Measurements from ENCODE around the gene RYR3. TPM values are rescaled to one million over a fixed set of nuclear protein-coding genes. Genes with fewer than 3 reads are reported as not detected.

RYR3 gene
- total RNA-seq, 1 donor from 2014 or later, result 0.32 TPM

DNA sequence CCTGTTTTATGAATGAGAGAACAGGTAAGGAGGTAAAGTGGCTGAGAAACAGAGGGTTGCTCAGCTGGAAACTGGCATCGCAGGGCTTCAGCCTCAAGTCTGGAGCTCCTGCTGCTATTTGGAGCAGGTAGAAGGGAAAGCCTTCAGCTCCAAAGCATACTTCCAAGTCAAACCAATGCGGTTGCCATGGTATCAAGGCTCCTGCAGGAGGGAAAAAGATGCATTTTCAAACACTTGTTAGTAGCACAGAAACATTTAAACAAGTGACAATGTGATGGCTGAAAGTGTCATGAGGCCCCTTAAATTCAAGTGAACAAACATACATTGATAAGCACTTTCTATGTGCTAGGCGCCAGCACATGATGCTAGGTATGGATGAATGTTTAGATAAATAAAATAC is 60.4 kb downstream of the RYR3 start:
- Histone ChIP-seq H3K9me3 (no peaks in the 10 kb centered on the region), H3K27me3 (ENCODE audit: low read depth) (no peaks in the 10 kb centered on the region), H3K27ac (no peak overlapping the region), H3K4me1 (no peaks in the 10 kb centered on the region), H3K36me3 (no peaks in the 10 kb centered on the region), H3K4me3 (no peak overlapping the region)
- intact Hi-C loops (cut with DNase I), result no loop called here
- DNase-seq, result no peak
- ATAC-seq, result no peak
- no peak for TF ChIP-seq CTCF (IDR thresholded peaks at IDR 0.05)

DNA sequence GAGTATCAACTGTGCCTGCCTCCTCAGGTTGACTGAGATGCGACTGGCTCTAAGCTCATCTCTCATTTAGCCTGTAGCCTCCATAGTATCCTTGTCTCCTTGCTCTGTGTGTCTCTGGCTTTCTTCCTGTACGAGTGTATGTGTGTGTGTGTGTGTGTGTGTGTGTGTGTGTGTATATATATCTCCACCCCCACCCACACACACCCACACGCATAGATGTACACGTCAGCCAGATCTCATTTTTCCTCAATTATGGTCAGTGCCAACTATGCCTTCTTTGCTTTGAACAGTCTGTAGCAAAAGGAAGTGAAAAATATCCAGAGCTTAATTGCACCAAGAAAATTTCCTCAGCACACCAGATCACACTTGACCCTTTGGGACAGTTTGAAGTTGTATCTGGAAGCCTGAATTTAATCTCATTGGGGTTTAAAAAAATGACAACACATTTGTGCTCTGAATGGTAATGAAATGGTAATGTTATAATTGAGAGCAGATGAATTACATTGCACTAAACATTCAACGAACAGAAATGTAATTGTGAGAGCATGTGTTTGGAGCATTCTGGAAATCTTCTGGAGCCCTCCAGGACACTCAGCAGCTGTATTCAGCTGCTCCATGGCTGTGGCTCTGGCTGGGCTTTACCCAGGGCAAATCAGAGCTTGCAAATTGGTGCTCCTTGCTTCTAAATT is 63.6 kb downstream of the RYR3 start:
- no peaks in the 10 kb centered on the region for H3K4me1 ChIP-seq
- DNase-seq (no peak), ATAC-seq (peak in 1 of 2 donors; percentile 17)
- no peak overlapping the region for H3K27ac ChIP-seq
- no peak for TF ChIP-seq CTCF (IDR thresholded peaks at IDR 0.05)
- H3K36me3 ChIP-seq, result no peaks in the 10 kb centered on the region
- H3K27me3 ChIP-seq (ENCODE audit: low read depth), result no peaks in the 10 kb centered on the region
- no peak overlapping the region for H3K4me3 ChIP-seq
- intact Hi-C loops (cut with DNase I), result no loop called here
- H3K9me3 ChIP-seq, result no peaks in the 10 kb centered on the region

DNA sequence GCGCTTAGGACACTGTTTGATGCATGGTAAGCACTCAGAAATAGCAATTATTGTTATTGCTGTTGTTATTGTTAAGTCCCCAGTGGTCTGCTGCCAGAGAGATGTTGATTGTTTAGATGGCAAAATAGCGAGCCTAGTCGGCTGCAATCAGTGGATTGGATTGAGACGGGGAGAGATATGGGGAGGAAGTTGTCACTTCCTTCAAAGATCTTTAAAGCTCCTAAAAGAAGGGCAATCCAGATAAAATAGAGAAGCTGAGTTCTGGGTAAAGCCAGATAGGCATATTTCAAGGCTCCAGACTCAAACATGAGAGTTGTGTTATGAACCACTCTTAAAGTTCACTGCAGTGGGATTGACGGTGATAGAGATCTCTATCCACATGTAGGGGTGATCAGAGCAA is 64.5 kb downstream of the RYR3 start:
- no peaks in the 10 kb centered on the region for H3K36me3 ChIP-seq
- DNase-seq (no peak), ATAC-seq (no peak)
- no peaks in the 10 kb centered on the region for H3K4me1 ChIP-seq
- no peak for TF ChIP-seq CTCF (IDR thresholded peaks at IDR 0.05)
- intact Hi-C loops (cut with DNase I), result no loop called here
- no peak overlapping the region for H3K4me3 ChIP-seq
- no peaks in the 10 kb centered on the region for H3K9me3 ChIP-seq
- no peaks in the 10 kb centered on the region for H3K27me3 ChIP-seq (ENCODE audit: low read depth)
- H3K27ac ChIP-seq, result no peak overlapping the region

- H3K9me3 ChIP-seq, result no peaks in the 10 kb centered on the region
- no peak overlapping the region for H3K4me3 ChIP-seq
- H3K27ac ChIP-seq, result no peak overlapping the region
- TF ChIP-seq CTCF (IDR thresholded peaks at IDR 0.05), result no peak
- H3K27me3 ChIP-seq (ENCODE audit: low read depth), result no peaks in the 10 kb centered on the region
- intact Hi-C loops (cut with DNase I), result no loop called here
- H3K4me1 ChIP-seq, result no peaks in the 10 kb centered on the region
- DNase-seq (no peak), ATAC-seq (no peak)
- H3K36me3 ChIP-seq, result no peaks in the 10 kb centered on the region
Measured at GRCh38 chr15:33377204-33377603, 66.4 kb downstream of the RYR3 start.

DNA sequence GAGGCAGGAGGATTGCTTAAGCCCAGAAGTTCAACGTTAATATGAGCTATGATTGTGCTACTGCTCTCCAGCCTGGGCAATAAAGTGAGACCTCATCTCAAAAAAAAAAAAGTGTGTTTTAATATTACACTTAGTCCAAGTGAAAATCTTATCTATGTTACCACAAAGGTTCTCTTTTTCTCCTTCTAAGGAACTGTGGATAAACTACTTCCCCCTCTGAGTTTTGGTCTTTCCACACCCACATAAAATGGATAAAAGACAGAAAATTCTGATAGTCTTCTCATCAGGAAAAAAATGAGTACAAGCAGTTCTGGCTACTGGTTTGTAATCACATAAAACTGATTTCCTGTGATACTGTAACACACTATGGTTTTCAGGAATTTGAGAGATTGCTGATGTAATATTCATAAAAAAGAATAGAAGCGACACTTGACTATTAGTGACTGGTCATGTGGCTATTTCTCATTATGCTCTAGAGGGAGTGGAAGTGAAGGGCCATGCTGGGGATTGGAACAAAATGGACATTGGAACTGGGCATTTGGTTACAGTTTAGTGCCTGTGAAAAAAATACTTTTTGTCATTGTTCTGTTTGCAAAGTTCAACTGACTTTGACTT is 68.2 kb downstream of the RYR3 start:
- Histone ChIP-seq H3K4me3 (no peak overlapping the region), H3K36me3 (no peaks in the 10 kb centered on the region), H3K27ac (no peak overlapping the region), H3K27me3 (ENCODE audit: low read depth) (no peaks in the 10 kb centered on the region), H3K9me3 (no peaks in the 10 kb centered on the region), H3K4me1 (no peaks in the 10 kb centered on the region)
- intact Hi-C loops (cut with DNase I), result no loop called here
- DNase-seq (no peak), ATAC-seq (no peak)
- no peak for TF ChIP-seq CTCF (IDR thresholded peaks at IDR 0.05)
